Right atrium auricular region (tissue), 2 donors: ENCODE measurements around the gene RANBP17. TPM values are rescaled to one million over a fixed set of nuclear protein-coding genes. Genes with fewer than 3 reads are reported as not detected.
"Not testable (repeated sequence)": the region's sequence is repeated elsewhere in the genome, so short reads cannot be mapped to it uniquely, and the experiment has no call there.

Experiments
- DNase-seq: peaks from one replicate; pipeline ENCODE4 v3.0.0-alpha.2; 2019; ENCODE audit warnings: low spot score
- H3K27ac ChIP-seq, 2 donors: fragments of 200-600 bp; sonication (generic); 1 replicate in 1 of 2; 2 replicates in 1 of 2; pipeline ENCODE4 v1.5.1; 2016 to 2019
- H3K27me3 ChIP-seq, 2 donors: fragments of 200-600 bp; sonication (generic); one replicate each; pipeline versions ENCODE4 v1.5.1 to v1.6.0; 2017 to 2019
- H3K36me3 ChIP-seq: fragments of 200-600 bp; sonication (generic); one replicate; pipeline ENCODE4 v1.5.1; 2016
- H3K4me1 ChIP-seq, 2 donors: fragments of 200-600 bp; sonication (generic); one replicate each; pipeline versions ENCODE4 v1.5.1 to v1.6.0; 2017 to 2019
- H3K4me3 ChIP-seq, 2 donors: fragments of 200-600 bp; sonication (generic); 1 replicate in 1 of 2; 2 replicates in 1 of 2; pipeline ENCODE4 v1.5.1; 2017 to 2019; ENCODE audit warnings: mild to moderate bottlenecking in 1 of 2, moderate library complexity in 1 of 2
- H3K9me3 ChIP-seq, 2 donors: fragments of 200-600 bp; sonication (generic); one replicate each; pipeline ENCODE4 v1.5.1; 2019
- total RNA-seq, 2 donors: library from RNA; depleted of rRNA; stranded (reverse); fragments of >200 nt; gene quantifications; one replicate each; pipeline ENCODE4 v1.1.0, GENCODE V29; 2016
- TF ChIP-seq, protein P1 (sequence below), 2 donors: fragments of 200-600 bp; sonication (generic); IDR thresholded peaks; one replicate each; pipeline ENCODE4 v1.5.1; 2019; ENCODE audit warnings: antibody characterized with exemption in 2 of 2

RANBP17 gene
- total RNA-seq, 2 donors from 2014 or later: 1.4 to 3.6 TPM

DNA sequence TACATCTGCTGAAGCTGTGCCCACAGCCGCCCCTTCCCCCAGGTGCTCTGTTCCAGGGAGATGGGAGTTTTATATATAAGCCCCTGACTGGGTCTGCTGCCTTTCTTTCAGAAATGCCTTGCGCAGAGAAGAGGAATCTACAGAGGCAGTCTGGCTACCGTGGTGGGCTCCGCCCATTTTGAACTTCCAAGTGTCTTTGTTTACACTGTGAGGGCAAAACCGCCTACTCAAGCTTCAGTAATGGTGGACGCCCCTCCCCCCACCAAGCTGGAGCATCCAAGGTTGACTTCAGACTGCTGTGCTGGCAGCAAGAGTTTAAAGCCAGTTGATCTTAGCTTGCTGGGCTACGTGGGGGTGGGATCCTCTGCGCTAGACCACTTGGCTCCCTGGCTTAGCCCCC is 41.3 kb downstream of the RANBP17 start:
- Histone ChIP-seq H3K4me1 (no peaks in the 10 kb centered on the region), H3K4me3 (no peak overlapping the region), H3K36me3 (no peaks in the 10 kb centered on the region), H3K9me3 (no peaks in the 10 kb centered on the region), H3K27me3 (no peaks in the 10 kb centered on the region), H3K27ac (no peak overlapping the region)
- TF ChIP-seq, protein P1, sequence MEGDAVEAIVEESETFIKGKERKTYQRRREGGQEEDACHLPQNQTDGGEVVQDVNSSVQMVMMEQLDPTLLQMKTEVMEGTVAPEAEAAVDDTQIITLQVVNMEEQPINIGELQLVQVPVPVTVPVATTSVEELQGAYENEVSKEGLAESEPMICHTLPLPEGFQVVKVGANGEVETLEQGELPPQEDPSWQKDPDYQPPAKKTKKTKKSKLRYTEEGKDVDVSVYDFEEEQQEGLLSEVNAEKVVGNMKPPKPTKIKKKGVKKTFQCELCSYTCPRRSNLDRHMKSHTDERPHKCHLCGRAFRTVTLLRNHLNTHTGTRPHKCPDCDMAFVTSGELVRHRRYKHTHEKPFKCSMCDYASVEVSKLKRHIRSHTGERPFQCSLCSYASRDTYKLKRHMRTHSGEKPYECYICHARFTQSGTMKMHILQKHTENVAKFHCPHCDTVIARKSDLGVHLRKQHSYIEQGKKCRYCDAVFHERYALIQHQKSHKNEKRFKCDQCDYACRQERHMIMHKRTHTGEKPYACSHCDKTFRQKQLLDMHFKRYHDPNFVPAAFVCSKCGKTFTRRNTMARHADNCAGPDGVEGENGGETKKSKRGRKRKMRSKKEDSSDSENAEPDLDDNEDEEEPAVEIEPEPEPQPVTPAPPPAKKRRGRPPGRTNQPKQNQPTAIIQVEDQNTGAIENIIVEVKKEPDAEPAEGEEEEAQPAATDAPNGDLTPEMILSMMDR (IDR thresholded peaks at IDR 0.05): no peak
- DNase-seq: no peak

DNA sequence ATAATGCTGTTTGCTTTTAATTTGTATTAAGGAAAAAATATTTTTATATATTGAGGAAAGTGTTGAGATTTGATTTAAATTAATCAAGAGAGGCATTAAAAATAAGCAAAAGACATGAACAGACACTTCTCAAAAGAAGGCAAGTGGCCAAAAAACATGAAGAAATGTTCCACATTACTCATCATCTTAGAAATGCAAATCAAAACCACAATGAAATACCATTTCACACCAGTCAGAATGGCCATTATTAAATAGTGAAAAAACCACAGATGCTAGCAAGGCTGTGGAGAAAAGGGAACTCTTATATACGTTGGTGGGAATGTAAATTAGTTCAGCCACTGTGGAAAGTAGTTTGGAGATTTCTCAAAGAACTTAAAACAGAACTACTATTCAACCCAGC is 45.9 kb downstream of the RANBP17 start:
- Histone ChIP-seq H3K27ac (no peak overlapping the region), H3K4me3 (no peak overlapping the region), H3K36me3 (no peaks in the 10 kb centered on the region), H3K9me3 (no peaks in the 10 kb centered on the region), H3K4me1 (no peaks in the 10 kb centered on the region), H3K27me3 (no peaks in the 10 kb centered on the region)
- DNase-seq: no peak
- TF ChIP-seq, protein P1 (IDR thresholded peaks at IDR 0.05): no peak

DNA sequence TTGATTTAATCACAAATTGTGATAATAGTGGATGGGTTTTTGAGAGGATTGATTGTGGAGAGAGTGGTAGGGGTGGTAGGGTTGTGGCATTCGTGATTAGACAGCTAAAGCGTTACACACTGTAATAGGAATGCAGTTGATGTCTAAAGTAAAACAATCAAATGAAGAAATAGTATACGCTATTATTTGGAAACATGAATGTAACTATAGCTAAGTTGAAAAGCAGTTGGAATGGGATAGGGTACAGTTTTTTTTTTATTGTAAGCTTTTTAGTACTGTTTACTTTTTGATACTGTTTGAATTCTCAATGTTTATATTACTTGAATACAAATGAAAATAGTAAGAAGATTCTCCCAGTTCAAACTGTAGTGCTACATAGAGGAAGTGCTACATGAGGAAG is 51.8 kb downstream of the RANBP17 start:
- DNase-seq: no peak
- no peaks in the 10 kb centered on the region for H3K4me1 ChIP-seq
- H3K4me3 ChIP-seq: no peak overlapping the region
- H3K36me3 ChIP-seq: no peaks in the 10 kb centered on the region
- TF ChIP-seq, protein P1 (IDR thresholded peaks at IDR 0.05): no peak
- no peaks in the 10 kb centered on the region for H3K27me3 ChIP-seq
- no peak overlapping the region for H3K27ac ChIP-seq
- H3K9me3 ChIP-seq: no peaks in the 10 kb centered on the region

DNA sequence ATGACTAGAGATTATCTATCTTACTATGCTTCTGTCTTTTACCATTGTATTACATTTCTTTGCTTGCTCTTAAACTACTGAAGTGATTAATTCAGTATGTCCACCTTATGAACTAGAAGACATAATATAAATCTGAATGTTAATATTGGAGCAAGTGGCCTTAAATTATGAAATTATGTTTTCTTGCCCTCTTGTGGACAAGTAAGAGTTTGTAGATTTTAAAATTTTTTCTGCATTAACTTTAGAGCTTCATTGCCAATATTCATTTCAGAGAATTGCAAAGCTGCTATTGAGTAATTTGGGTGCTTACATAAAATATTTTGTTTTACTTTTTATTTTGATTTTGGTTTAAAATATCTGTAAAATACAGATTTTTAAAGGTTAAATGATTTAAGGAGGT is 55.3 kb downstream of the RANBP17 start:
- Histone ChIP-seq H3K4me3 (no peak overlapping the region), H3K27ac (no peak overlapping the region), H3K27me3 (no peaks in the 10 kb centered on the region), H3K9me3 (no peaks in the 10 kb centered on the region), H3K36me3 (no peaks in the 10 kb centered on the region), H3K4me1 (no peaks in the 10 kb centered on the region)
- TF ChIP-seq, protein P1 (IDR thresholded peaks at IDR 0.05): no peak
- no peak for DNase-seq

DNA sequence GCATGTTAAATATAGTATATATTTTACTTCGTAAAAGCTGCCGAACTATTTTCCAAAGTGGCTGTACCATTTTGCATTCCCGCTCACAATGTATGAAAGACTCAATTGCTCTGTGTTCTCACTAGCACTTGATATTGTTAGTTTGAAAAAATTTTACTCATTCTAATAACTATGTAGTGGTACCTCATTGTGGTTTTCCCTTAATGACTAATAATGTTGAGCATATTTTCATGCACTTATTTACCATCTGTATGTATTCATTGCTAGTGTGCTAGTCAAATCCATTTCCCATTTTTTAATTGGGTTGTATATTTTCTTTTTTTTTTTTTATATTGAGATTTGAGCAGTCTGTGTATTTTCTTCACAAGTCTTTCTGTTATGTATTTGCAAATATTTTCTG is 58.4 kb downstream of the RANBP17 start:
- no peak for DNase-seq
- Histone ChIP-seq H3K27me3 (no peaks in the 10 kb centered on the region), H3K9me3 (no peaks in the 10 kb centered on the region), H3K4me3 (no peak overlapping the region), H3K27ac (no peak overlapping the region), H3K36me3 (no peaks in the 10 kb centered on the region), H3K4me1 (no peaks in the 10 kb centered on the region)
- TF ChIP-seq, protein P1 (IDR thresholded peaks at IDR 0.05): no peak

DNA sequence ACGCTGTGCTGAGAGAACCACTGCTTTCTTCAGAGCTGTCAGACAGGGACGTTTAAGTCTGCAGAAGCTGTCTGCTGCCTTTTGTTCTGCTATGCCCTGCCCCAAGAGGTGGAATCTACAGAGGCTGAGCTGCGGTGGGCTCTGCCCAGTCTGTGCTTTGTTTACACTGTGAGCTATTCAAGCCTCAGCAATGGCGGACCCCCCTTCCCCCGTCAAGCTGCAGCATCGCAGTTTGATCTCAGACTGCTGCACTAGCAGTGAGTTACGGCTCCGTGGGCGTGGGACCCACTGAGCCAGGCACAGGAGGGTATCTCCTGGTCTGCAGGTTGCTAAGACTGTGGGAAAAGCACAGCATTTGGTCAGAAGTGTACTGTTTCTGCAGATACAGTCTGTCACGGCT is 60.5 kb downstream of the RANBP17 start:
- not testable (repeated sequence) for DNase-seq, H3K27me3 ChIP-seq, H3K27ac ChIP-seq, H3K36me3 ChIP-seq, H3K4me1 ChIP-seq, H3K9me3 ChIP-seq, H3K4me3 ChIP-seq
